CD4-positive, alpha-beta T cell treated with Interleukin-12 subunit alpha and Interleukin-12 subunit beta, for 1 hour (primary cell): Measurements from ENCODE around the gene PXYLP1.

Experiments
- DNase-seq: peaks from one replicate; pipeline ENCODE4 v3.0.0-alpha.2; 2020

Gene PXYLP1

GRCh38 chr3:141250828-141251227, 19.2 kb downstream of the PXYLP1 start:
- DNase-seq: no peak

GRCh38 chr3:141253326-141253725, 21.7 kb downstream of the PXYLP1 start:
- DNase-seq: no peak

- no peak for DNase-seq
Measured at GRCh38 chr3:141253811-141254210, 22.2 kb downstream of the PXYLP1 start.

GRCh38 chr3:141255137-141255845, 23.7 kb downstream of the PXYLP1 start:
- no peak for DNase-seq

GRCh38 chr3:141255846-141256261, 24.2 kb downstream of the PXYLP1 start:
- DNase-seq: peak; percentile 68

GRCh38 chr3:141256820-141257219, 25.2 kb downstream of the PXYLP1 start:
- no peak for DNase-seq

- DNase-seq: no peak
Measured at GRCh38 chr3:141257961-141258360, 26.3 kb downstream of the PXYLP1 start.

GRCh38 chr3:141258973-141259372, 27.3 kb downstream of the PXYLP1 start:
- no peak for DNase-seq

DNA sequence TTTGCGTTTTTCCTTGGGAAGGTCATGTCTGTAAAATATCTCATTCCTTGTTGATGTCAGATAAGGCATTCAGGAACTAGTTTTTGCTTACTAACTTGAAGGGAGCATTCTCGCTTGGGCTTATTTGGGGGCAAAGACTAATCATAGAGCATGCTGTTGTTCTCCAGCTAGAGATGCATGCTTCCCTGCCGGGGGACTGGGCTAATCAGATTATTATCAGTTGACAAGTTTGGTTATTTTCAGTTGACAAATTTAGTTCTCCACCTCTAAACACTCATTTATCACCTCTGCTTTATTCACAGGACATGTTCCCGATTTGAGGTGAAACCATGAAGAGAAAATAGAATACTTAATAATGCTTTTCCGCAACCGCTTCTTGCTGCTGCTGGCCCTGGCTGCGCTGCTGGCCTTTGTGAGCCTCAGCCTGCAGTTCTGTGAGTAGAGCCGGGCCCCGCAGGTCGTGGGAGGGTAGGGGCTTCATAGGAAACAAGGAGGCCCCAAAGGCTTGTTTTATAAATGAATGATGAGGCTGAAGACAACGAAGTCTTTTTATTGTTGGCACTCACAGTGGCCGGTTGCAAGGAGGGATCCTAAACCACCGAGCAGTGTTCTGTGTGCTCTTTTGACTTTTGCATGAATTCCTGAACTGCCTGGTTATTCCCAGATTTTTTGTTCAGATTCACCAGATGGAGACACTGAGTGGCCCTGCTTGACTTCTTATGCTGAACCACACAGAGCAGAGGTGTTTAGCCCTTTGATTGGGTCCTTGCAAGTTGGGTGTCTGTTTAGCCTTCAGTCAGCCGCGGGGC, 28.4 kb downstream of the PXYLP1 start:
- no peak for DNase-seq

DNA sequence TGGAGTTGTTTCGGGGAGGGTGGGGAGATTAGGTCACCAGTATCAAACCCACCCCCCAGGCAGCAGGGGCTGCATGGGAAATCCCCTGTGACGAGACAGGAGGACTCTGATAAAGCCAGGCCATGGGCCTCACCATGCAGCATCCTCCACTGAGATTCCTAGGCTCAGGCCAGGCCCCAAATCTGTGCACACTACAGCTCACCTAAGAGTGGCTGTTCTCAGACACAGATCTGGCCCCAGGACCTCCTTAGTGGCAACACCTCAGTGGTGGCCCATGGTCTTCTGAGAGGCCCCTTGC, 29.0 kb downstream of the PXYLP1 start:
- DNase-seq: no peak

DNA sequence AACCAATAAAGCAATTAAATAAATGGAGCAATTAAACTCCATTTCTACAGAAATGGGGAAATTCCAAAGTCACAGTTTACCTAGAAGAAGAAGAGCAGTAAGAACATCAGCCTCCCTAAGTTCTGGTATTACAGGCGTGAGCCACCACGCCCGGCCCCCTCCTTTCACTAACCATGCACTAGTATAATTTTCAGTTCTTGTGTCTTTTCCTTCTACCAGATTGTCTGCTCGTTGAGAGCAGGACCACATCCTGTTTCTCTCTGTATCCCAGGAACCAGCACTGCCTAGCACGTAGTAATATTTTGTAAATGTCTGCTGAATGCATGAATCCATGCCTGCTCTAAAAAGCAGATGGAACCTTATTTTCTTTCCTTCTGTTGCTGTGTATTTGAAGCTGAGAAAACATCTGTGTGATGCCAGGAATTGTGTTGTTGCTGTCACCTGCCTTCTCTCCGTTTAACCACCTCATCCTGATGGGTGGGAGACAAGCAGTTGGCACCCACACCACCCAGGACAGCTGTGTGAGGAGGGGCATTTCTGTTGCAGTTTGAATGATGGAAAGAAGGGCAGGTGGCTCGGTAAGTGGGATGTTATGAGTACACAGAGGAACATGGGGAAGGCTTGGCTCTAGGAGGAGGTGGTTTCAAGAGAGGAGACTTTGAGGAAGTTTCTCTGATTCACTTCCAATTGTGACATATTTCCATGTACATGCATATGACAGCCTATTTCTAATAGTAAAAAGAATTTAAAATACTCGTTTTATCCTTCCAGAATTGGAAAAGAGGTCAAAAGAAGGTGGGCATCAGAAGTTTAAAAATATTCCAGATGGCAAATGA, 30.1 kb downstream of the PXYLP1 start:
- DNase-seq: no peak

DNA sequence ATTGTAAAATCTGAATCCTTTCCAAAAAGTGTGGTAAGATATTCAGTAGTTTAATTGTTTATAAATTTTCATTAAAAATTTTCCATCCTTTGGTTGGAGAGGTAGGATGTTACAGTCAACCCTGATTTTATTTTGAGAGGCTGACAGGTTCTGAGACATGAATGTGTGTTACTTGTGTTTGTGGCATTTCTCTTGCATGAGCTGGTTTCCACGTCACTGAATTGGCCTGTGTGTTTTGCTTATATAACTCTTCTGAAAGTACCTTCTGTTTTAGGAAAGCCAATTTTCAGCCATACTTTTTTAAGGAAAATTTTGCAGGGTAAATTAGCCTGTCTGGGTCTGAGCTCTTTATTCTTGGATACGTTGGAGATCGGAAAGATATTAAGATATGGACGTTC, 30.7 kb downstream of the PXYLP1 start:
- DNase-seq: no peak

- no peak for DNase-seq
Measured at GRCh38 chr3:141266186-141266585, 34.6 kb downstream of the PXYLP1 start.

- peak; percentile 48 for DNase-seq
Measured at GRCh38 chr3:141266797-141267555, 35.4 kb downstream of the PXYLP1 start.

GRCh38 chr3:141267629-141268028, 36.0 kb downstream of the PXYLP1 start:
- DNase-seq: no peak

- peak; percentile 9 for DNase-seq
Measured at GRCh38 chr3:141268306-141268705, 36.7 kb downstream of the PXYLP1 start.

DNA sequence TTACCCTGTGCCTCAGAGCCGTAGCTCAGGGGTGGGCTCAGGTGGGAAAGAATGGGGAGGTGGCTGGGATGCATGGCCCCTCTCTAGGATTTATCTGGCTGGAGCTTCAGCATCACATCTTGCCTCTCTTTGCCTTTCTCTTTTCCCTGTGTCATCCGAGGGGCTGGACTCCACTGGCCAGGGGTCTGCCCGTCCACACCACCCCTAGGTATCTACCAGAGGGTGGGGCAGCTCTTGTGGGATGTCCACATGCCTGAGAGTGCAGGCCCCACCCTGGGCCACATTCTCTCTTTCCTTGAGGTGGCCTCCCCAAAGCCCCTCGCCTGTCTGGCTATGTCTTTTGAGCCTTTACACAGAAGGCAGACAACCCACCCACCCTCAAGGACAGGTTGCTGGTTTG, 37.2 kb downstream of the PXYLP1 start:
- DNase-seq: no peak

DNA sequence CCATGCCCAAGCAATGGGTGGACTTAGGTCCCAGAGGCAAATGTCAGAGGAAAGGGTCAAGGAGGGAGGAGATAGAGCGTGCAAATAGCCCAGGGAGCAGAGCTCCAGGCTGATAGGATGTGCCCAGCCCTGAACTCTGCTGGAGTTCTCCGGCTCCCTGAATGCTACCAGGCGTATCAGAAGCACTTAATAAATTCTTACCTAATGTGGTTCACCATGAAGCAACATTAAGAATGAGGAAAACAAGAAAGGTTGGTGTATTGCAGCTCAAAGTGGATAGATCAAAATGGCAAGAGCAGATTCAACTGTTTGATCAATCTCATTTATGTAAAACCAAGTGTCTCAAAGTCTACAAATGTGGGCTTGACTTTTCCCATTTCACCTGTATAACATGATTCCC, 38.3 kb downstream of the PXYLP1 start:
- no peak for DNase-seq

DNA sequence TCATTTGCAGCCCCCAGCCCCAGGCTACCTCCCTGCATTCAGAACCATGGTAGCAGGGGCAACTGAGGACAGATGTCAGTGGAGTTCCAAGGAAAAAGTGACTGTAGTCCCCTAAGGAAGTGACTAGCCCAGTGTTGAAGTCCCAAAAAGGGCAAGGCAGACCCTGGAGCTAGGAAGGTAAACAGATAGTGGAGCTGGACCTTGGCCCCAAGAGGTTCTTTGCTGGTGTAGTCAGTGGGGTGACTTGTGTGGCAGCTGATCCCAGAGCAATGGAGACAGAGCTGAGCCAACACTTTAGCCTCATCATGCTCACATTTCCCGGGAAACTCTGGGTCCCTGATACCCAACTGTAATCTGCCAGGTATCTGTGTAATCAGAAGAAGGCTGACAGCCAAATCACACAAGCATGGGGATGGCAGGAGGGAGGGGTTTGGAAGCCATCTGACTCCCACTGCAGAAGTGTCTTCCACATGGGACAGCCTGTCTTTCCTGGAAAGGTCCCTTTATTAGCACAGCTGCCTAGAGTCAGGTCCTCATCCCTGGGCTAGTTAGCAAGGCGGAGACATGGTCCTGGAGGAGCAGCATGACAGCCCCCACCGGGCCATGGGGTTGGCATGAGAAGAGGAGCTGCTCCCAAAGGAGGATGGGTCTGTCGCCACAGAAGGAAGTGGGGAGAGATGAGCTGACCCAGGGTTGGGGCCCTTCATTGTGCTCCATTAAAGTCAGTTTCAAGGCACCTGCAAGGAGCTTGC, 39.8 kb downstream of the PXYLP1 start:
- DNase-seq: no peak

- no peak for DNase-seq
Measured at GRCh38 chr3:141272906-141273662, 41.5 kb downstream of the PXYLP1 start.

- no peak for DNase-seq
Measured at GRCh38 chr3:141273700-141274410, 42.2 kb downstream of the PXYLP1 start.
